Measurements from ENCODE around the gene PRR18.

Gene PRR18

DNA sequence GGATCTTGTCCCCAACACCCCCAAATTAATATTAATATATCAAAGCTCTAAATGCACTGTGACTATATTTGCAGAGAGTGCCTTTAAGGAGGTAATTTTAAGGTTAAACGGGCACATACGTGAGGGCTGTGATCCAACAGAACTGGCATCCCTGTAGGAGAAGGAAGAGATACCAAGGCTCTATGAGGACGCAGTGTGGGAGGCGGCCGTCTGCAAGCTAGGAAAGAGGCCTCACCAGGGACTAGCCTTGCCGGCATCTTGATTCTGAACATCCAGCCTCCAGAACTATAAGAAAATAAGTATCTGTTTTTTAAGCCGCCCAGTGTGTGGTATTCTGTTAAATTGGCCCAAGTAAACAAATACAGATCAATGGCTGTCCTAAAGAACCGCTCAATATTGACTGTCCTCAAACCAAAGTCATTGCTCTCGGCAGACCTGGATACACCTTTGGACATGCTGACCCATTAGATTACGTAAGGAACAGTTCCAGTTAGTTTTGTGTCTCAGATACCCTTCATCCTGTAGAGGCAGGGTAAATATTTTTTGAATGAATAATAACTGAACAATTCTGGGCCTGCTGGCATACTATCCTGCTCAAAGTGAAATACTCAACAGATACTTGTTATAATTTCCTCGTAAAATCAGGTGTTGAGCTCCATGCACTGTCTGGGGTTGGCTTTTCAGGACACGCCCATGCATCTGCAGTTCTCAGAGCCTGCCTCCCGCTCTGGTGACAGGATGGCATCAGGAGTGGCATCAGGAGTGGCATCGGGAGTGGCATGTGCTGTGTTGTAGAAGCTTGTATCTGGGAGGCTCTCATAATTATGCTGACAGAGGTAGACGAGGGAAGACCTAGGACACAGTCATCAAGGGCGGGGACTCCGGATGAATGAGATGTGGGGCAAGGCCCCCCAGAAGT is 6.3 kb downstream of the PRR18 start:
- no peak overlapping the region for H3K27ac ChIP-seq
- TF ChIP-seq ZFX (IDR thresholded peaks at IDR 0.05): no peak
- TF ChIP-seq, protein P1, sequence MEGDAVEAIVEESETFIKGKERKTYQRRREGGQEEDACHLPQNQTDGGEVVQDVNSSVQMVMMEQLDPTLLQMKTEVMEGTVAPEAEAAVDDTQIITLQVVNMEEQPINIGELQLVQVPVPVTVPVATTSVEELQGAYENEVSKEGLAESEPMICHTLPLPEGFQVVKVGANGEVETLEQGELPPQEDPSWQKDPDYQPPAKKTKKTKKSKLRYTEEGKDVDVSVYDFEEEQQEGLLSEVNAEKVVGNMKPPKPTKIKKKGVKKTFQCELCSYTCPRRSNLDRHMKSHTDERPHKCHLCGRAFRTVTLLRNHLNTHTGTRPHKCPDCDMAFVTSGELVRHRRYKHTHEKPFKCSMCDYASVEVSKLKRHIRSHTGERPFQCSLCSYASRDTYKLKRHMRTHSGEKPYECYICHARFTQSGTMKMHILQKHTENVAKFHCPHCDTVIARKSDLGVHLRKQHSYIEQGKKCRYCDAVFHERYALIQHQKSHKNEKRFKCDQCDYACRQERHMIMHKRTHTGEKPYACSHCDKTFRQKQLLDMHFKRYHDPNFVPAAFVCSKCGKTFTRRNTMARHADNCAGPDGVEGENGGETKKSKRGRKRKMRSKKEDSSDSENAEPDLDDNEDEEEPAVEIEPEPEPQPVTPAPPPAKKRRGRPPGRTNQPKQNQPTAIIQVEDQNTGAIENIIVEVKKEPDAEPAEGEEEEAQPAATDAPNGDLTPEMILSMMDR (conservative IDR thresholded peaks at IDR 0.05): no peak

DNA sequence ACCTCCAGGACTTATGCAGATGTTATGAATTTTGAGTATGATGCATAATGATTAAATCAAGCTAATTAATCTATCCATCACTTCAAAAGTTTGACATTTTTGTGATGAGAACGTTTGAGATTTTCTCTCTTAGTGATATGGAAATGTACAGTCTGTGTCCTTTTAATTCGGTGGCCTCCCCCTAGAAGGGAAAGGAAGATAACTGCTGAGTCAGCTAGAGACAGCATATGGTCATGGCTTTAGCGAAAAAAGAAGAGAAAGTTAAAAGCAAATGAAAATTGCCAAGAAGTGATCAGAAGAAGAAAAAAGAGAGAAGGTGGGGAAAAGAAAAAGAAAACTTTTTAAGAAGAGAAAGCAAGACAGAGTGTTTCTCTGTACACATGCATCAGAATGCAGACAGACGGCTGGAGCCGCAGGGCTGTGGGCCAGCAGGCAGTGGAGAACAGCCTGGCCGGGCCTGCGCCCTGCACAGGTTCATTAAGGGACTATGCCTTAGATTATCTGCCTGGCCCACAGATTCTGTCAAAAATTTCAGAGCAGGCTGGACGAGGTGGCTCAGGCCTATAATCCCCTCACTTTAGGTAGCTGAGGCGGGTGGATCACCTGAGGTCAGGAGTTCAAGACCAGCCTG is 7.7 kb downstream of the PRR18 start:
- H3K27ac ChIP-seq: no peak overlapping the region
- TF ChIP-seq ZFX (IDR thresholded peaks at IDR 0.05): no peak
- TF ChIP-seq, protein P1 (conservative IDR thresholded peaks at IDR 0.05): no peak

DNA sequence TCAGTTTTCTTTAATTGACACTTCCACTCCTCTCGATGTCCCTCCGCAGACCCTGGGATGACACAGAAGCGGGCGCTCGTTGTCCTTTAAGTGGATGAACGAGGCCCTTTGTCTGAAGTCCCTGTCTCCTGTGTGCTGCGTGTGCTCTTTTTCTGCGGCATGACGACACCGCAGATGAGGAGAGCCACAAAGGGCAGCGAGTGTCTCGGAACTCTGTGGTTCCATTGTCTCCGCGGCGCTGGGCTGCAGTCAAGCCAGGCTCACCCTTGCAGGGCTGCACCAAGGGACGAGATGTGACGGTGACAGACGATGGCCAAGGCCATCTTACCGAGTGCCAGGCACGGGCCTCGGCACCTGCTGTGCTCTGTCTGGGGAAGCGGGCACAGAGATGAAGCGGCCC is 10.6 kb downstream of the PRR18 start:
- TF ChIP-seq, protein P1 (conservative IDR thresholded peaks at IDR 0.05): no peak
- no peak for TF ChIP-seq ZFX (IDR thresholded peaks at IDR 0.05)
- H3K27ac ChIP-seq: no peak overlapping the region

DNA sequence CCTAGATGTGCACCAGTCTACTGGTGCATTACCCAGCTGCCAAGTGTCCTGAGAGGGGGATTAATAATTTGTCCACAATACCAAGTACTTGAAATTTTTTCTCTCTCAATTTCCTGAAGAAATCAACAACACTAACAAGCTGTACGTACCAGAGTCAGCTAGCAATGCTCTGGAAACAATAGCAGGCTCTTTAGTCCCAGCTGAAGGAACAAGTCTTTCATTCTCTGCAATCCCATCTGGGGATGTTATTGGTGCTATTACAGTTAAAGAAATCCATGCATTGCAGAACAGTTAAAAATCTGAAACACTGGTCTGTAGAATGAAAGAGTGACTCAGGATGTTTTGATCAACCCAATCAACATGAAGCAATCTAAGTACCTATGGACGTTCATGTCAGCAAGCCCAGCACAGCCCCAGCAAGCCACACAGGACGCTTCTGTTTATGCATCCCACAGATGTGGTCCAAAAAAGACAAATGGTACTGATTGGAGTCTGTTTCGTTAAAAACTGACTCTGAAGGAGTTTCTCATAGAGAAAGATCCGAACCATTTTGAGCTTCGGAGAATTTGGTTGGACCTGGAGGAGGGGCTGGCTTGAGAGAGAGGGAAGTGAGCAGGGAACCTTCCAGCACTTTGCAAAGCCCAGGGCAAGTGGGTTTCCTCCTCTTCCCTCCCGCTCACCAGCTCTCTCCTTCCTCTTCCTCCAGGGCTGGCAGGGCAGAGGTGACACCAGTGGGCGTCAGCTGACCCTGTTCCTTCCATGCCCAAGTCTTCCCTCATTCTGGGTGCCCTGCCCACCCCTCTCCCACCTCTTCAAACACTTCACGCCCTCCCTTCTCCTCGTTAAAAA is 11.9 kb downstream of the PRR18 start:
- no peak overlapping the region for H3K27ac ChIP-seq
- TF ChIP-seq ZFX (IDR thresholded peaks at IDR 0.05): no peak
- TF ChIP-seq, protein P1 (conservative IDR thresholded peaks at IDR 0.05): no peak

DNA sequence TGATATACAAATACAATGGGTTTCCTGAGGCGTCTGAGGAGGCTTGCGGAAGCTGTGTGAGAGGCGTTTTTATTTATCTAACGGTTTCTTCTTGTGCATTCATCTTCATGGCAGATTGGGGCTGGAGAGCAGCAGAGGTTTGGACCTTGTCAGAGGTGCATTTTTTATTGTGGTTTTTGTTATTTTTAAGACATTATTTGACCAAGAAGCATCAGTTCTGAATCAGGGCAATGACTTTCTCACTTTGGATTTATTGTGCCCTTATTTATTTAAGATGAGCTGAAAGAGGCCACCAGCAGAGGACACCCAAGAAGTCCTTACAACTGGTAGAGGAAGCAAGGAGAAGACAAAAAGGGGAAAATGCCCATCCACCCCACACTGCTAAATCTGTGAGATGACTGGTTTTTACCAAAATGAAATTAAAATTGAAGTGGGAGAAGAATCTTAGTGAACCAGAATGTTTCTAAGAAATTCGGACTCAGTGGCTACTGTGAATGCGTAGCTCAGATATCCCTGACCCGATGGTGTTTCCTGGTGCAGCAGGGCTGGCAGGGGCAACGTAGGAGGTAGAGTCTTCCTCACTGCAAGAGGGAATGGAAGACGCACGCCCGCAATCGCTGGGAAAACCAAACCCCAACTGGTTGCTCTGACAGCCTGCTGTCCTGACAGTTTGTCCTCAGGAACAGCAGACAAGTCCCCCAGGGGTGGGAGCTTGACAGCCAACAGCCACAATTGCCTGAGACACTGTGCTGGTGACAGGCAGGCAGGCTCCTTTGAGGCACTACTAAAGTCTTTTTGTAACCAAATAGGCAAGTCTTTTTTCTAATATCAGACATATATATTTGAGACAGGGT is 14.2 kb downstream of the PRR18 start:
- H3K27ac ChIP-seq: no peak overlapping the region
- TF ChIP-seq ZFX (IDR thresholded peaks at IDR 0.05): no peak
- TF ChIP-seq, protein P1 (conservative IDR thresholded peaks at IDR 0.05): no peak

DNA sequence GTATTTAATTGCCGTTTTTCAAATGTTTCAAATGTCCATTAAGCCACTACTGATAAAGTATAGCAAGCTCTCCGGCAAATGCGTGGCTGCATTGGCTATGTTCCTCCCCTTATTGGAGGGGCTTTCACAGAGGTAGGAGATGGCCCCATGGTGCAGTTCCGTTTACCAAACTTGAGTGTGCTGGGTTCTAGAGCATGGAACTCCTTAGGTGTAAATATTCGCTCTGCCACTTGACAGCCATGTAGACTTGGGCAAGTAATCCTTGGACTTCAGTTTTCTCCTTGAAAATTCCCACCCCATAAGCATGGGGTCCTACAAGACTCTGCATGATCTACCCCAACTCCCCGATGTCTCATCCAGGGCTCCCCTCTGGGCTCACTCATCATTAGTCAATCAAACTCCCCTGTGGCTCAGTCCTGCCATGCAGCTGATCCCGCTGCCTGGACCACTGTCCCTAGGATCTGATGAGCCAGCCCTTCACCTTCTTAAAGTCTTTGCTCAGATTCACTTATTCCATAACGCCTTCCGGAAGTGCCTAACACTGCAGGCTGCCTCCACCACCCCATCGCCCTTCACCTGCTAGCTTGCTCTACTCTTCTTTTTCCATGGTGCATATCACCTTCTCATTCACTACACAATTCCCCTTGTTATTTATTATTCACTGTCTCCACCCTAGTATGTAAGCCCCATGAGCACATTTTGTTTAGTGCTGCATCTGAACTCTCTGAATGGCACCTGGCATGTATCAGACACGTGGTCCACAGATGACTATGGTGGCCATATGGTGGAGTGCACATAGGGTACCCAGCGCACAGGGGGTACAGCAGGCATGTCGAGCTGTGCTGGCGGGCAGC is 18.8 kb downstream of the PRR18 start:
- TF ChIP-seq, protein P1 (conservative IDR thresholded peaks at IDR 0.05): no peak
- TF ChIP-seq ZFX (IDR thresholded peaks at IDR 0.05): no peak
- no peak overlapping the region for H3K27ac ChIP-seq

Measured in C4-2B (cell line).